ENCODE measurements around the gene CAV1.

Gene CAV1

GRCh38 chr7:116532102-116532688 lies 7.4 kb downstream of the CAV1 start:
- DNase-seq, result no peak

GRCh38 chr7:116534790-116535189 lies 10.0 kb downstream of the CAV1 start:
- no peak for DNase-seq

GRCh38 chr7:116535416-116535815 lies 10.6 kb downstream of the CAV1 start:
- DNase-seq, result no peak

GRCh38 chr7:116538138-116538537 lies 13.3 kb downstream of the CAV1 start:
- no peak for DNase-seq

- no peak for DNase-seq
Observed at GRCh38 chr7:116539879-116540278, 15.0 kb downstream of the CAV1 start.

GRCh38 chr7:116540743-116541142 lies 15.9 kb downstream of the CAV1 start:
- DNase-seq, result no peak

- no peak for DNase-seq
Observed at GRCh38 chr7:116541951-116542350, 17.1 kb downstream of the CAV1 start.

- no peak for DNase-seq
Observed at GRCh38 chr7:116542618-116543017, 17.8 kb downstream of the CAV1 start.

- no peak for DNase-seq
Observed at GRCh38 chr7:116543664-116544063, 18.8 kb downstream of the CAV1 start.

- DNase-seq, result no peak
Observed at GRCh38 chr7:116544487-116544886, 19.7 kb downstream of the CAV1 start.

GRCh38 chr7:116545411-116545993 lies 20.7 kb downstream of the CAV1 start:
- no peak for DNase-seq

GRCh38 chr7:116546054-116546453 lies 21.2 kb downstream of the CAV1 start:
- no peak for DNase-seq

- no peak for DNase-seq
Observed at GRCh38 chr7:116546916-116547315, 22.1 kb downstream of the CAV1 start.

- DNase-seq, result no peak
Observed at GRCh38 chr7:116547347-116547746, 22.5 kb downstream of the CAV1 start.

- DNase-seq, result no peak
Observed at GRCh38 chr7:116548506-116548905, 23.7 kb downstream of the CAV1 start.

- no peak for DNase-seq
Observed at GRCh38 chr7:116549370-116549769, 24.5 kb downstream of the CAV1 start.

GRCh38 chr7:116551692-116552091 lies 26.9 kb downstream of the CAV1 start:
- DNase-seq, result no peak

GRCh38 chr7:116552602-116553001 lies 27.8 kb downstream of the CAV1 start:
- no peak for DNase-seq

- DNase-seq, result no peak
Observed at GRCh38 chr7:116553168-116553964, 28.5 kb downstream of the CAV1 start.

GRCh38 chr7:116554436-116554835 lies 29.6 kb downstream of the CAV1 start:
- no peak for DNase-seq

GRCh38 chr7:116554911-116555310 lies 30.1 kb downstream of the CAV1 start:
- DNase-seq, result no peak

GRCh38 chr7:116557066-116557585 lies 32.3 kb downstream of the CAV1 start:
- DNase-seq, result no peak

GRCh38 chr7:116557901-116558300 lies 33.1 kb downstream of the CAV1 start:
- DNase-seq, result no peak

All from T-helper 2 cell (primary cell).